Activated naive CD4-positive, alpha-beta T cell (primary cell): ENCODE measurements around the gene FNDC3B.
"Not testable (repeated sequence)": the region's sequence is repeated elsewhere in the genome, so short reads cannot be mapped to it uniquely, and the experiment has no call there.

Source experiments
- DNase-seq, 4 experiments: peaks; one replicate each; lab custom pipeline; 2025; lab: John Stamatoyannopoulos, UW

Gene FNDC3B

DNA sequence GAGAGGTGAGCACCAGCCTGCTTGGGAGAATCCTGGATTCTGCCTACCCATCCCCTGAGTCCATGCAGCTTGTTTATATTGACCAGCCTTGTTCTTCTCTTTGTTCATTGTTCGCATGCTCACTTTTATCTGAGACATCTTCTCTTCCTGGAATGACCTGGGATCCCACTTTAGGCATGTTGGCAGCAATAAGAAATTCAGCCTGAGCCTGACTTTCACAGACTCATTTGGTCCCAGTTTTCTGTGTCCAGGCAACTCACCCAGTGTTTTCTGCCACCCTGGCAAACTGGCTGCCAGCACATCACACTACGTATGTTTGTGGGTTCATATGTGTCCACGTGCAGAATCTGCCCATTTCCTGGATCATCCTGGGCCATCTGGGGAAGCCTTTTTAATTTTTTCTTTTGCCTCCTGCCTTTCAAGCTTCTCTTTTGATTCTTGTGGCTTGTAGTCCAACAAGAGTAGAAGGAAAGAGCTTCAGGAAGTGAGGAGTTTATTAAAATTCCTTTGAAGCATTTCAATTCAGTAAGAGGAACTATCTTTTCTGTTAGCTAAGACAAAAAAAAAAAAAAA lies 199.9 kb downstream of the FNDC3B start:
- DNase-seq: no peak

DNA sequence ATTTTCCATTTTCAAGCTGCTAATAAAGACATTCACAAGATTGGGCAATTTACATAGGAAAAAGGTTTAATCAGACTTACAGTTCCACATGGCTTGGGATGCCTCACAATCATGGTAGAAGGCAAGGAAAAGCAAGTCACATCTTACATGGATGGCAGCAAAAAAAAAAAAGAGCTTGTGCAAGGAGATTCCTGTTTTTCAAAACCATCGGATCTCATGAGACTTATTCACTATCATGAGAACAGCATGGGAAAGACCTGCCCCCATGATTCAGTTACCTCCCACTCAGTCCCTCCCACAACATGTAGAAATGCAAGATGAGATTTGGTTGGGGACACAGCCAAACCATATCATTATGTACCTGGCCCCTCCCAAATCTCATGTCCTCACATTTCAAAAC lies 202.0 kb downstream of the FNDC3B start:
- no peak for DNase-seq

DNA sequence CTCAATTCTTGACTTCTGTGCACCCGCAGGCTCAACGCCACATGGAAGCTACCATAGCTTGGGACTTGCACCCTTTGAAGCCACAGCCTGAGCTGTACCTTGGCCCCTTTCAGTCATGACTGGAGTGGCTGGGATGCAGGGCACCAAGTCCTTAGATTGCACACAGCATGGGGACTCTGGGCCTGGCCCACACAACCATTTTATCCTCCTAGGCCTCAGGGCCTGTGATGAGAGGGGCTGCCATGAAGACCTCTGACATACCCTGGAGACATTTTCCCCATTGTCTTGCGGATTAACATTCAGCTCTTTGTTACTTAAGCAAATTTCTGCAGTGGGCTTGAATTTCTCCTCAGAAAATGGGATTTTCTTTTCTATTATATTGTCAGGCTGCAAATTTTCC lies 203.1 kb downstream of the FNDC3B start:
- not testable (repeated sequence) for DNase-seq

DNA sequence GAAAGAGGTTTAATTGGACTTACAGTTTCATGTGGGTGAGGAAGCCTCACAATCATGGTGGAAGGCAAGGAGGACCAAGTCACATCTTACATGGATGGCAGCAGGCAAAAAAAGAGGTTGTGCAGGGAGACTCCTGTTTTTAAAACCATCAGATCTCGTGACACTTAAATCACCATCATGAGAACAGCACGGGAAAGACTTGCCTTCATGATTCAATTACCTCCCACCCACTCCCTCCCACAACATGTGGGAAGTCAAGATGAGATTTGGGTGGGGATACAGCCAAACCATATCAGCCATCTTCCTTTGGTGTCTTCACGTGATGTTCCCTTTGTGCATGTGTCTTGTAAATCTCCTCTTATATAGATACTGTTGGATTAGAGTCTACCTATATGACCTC lies 204.0 kb downstream of the FNDC3B start:
- not testable (repeated sequence) for DNase-seq

DNA sequence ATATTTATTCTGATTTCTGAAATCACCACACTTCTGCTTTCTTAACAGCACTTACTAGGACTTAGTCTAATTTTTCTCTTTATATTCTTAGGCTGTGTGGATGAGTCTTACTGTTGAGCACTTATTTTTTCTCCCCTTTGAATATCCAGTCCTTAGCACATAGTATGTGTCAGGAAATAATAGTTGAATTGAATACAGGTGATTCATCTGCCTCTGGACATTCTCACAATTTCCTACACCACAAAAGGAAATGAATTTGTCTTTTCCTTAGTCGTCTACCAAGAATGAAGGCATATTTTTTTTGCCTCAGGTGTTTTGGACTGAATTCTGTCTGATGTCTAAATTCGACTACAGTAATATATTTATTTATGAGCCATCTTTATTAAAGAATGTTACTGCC lies 204.6 kb downstream of the FNDC3B start:
- DNase-seq: no peak

DNA sequence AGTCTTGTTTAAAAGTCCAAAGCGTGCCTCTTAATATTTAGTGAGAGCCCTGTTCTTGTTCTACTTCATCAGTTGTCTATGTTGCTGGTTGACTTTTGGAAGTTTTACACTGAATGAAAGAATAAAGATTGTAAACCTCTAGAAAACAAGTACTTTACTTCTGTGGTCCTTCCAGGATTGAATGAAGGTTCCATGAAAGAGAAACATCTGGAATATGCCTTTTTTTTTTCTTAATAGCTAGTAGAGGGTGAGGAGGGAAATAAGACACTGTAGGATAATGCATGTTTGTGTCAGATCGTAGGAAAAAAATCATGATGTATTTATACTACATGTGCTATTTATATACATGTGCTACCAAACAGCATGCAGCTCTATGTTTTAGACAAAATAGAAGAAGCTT lies 205.9 kb downstream of the FNDC3B start:
- no peak for DNase-seq

DNA sequence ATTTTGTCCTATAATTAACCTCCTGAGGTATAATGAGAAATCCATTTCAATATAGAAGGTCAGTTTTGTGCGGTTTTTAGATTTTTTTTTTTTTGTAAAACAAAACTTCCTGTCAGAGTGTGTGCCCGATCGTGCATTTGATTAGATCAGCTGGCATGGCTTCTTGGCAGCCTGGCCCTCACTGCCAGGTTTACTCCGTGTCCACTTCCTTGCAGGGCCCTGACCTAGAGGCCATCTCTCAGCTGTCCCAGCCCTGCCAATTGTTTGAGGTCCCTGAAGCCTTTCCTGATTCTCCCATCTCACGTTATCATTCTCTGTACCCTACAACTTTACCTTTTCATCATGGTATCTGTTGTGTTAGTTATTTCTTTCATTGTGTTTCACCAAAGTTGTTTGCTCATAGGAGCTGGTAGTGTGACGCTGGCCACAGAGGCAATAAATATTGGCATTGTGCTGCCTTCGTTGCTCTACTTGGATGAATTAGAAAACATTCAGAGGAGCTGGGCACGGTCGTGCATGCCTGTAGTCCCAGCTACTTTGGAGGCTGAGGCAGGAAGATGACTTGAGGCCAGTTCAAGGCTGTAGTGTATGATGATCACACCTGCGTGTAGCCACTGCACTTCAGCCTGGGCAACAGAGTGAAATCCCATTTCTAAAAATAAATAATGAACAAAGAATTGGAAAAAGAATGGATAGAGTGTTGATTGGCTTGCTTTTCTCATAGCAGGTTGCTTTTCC lies 206.9 kb downstream of the FNDC3B start:
- DNase-seq: no peak

DNA sequence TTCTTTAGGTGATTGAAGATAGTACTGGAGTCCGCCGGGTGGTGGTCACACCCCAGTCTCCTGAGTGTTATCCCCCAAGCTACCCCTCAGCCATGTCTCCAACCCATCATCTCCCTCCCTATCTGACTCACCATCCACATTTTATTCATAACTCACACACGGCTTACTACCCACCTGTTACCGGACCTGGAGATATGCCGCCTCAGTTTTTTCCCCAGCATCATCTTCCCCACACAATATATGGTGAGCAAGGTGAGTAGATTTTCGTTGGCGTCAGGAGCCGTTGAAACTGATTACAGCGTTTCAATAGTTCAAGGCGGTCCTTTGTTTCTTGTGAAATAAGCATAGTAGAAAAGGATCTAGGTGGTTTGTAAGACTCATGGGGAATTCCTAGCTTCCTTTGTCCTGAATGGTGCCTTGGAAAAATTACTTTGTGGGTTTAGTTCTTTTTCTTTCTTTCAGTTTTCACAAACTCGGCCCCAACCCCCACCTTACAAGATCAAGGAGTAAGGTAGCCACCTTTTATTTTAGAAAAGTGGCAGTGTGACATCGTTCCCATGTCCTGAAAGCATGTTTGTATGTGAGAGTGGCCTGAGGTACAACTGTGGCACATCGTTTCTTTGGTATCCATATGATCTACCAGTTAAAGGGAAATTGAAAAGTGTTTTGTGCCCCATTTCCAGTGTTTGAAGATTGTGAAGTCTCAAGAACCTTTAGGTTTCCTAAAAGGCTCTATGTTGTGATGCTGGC lies 208.3 kb downstream of the FNDC3B start:
- no peak for DNase-seq

DNA sequence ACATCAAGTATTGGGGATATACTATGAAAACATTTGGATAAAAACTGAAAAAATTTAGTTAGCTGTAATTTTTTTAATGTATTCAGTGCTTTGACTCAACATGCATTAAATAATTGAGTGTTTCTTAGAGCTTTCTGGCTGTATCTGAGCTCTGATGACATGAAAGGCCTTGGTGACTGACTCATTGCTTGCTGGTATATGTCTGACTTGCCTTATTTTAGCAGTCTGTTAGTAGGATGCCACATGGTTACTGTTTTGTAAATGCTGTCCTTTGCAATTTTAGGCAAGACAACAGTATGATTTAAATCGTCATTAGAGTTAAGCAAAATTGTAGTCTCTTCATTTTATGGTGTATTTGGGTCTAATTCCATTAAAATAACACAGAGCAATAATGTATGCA lies 209.7 kb downstream of the FNDC3B start:
- no peak for DNase-seq

DNA sequence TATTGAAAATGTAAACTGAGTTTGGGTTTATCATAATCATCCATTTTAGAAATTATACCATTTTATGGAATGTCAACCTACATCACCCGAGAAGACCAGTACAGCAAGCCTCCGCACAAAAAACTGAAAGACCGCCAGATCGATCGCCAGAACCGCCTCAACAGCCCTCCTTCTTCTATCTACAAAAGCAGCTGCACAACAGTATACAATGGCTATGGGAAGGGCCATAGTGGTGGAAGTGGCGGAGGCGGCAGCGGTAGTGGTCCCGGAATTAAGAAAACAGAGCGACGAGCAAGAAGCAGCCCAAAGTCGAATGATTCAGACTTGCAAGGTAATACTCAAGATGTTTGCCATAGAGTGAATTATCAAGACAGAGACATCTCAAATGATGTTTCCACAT lies 211.8 kb downstream of the FNDC3B start:
- DNase-seq: no peak

DNA sequence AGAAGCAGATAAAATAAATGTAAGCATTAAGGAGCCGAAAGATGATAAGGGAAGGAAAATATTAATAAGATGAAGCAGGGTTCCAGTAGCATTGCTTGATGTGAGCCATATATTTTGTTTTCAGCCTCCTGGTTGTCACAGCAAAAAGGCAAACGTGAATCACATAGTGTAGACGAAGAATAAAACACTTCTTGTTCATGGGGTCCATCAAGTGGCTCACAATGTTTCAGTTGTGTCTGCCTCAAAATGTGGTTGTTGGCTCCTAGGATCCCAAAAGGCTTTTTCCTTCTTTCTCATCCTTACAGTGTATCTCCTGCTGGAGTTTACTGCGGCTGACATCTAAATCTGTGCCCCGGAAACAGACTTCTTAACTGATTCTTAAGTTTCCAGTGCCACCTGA lies 213.8 kb downstream of the FNDC3B start:
- no peak for DNase-seq

DNA sequence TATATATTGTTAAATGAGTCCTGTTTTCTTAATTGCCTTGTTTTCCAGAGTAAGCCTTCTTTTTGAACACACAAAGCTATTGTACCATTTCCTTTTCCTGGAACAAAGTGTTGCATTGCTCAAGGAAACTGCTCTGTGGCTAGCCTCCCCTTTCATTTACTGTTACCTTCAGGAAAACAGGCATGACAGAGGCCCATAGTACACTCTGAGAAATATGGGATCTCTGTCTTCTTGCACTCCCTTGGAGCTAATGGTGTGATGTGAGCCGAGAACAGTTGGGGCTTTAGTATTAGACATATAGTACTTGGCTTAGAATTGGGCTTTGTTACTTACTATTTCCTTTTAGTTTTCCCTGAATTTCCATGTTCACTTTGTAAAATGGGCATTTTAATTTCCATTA lies 215.2 kb downstream of the FNDC3B start:
- DNase-seq: no peak

DNA sequence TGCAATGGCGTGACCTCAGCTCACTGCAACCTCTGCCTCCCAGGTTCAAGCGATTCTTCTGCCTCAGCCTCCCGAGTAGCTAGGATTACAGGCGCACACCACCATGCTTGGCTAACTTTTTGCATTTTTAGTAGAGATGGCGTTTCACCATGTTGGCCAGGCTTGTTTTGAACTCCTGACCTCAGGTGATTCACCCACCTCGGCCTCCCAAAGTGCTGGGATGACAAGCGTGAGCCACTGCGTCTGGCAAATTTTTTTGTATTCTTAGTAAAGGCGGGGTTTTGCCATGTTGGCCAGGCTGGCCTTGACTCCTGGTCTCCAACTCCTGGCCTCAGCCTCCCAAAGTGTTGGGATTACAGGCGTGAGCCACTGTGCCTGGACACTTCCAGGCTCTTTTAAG lies 215.9 kb downstream of the FNDC3B start:
- DNase-seq: not testable (repeated sequence)

DNA sequence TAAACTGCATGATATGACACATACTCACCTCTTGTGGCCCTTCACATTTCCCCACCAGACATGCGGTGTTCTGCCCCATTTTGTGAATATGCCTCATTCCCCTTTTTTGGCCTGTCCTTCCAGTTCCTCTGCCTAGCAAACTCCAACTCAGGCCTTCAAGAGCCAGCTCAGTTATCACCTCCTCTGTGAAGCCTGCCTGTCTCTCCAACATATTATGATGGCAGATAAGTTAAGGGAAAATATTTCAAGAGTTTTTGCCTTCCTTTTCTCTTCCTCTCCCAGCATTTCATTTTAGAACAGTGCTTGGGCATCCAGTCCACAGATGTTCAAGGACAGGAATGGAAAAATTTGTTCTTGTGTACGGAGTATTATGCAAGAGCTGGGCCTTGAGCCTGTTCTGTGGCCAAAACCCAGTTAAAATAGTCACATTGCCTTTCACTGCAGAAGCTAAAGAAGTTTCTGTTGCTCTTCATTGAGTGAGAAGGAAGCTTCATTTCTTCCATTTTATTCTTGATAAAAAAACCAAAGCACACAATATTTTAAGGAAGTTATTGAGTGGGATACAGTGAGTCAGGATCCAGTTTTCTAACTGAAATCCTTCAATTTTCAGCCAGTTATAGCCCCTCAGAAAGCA lies 216.8 kb downstream of the FNDC3B start:
- DNase-seq: no peak

DNA sequence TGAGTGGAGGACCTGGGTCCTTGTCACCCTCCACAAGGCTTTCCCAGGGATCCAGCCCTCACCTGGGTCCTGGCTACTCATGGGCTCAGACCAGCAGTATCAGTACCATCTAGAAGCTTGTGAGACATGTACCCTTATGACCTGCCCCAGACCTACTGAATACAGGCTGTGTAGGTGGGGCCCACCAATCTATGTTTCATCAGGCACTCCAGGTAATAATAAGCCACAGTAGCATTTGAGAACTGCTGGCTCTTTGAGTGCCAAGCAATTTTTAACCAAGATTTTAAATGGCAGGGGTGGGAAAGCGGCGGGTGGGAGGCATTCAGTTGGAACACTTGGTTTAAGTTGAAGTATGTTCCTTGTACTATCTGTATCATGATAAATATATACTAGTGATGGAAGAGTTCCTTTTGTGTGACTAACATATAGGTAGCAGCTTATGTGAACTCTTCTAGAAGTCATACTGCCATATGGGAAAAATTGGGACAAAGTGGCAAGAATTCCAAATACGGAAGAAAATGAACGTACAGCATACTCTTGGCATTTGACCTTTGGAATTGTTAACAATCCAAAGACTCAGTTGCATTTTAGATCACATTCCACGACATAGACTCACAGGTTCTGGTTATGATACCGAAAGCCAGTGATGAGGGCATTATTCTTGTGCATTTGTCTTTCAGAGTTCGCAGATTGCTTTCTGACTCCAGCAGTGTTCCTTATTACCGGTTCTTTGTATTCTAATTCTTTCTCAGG lies 218.4 kb downstream of the FNDC3B start:
- DNase-seq: no peak

DNA sequence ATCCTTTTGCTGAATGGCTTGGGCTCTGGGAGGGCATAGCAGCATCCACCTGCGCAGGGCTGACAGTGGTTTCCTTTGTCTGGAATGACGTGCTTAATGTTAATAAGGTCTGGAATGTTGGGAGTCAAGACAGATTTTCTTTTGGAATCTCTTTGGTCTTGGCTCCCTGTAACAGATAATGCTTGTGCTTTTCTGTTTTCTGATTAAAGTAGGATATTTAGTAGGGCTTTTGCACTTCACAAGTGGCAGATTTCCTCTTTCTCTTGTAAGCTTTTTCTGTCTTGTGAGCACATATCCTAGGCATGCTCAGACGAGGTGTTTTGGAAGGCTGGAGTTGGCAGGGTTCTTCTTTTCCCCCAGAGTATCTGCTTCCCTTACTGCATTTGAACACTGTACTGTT lies 219.2 kb downstream of the FNDC3B start:
- DNase-seq: no peak

DNA sequence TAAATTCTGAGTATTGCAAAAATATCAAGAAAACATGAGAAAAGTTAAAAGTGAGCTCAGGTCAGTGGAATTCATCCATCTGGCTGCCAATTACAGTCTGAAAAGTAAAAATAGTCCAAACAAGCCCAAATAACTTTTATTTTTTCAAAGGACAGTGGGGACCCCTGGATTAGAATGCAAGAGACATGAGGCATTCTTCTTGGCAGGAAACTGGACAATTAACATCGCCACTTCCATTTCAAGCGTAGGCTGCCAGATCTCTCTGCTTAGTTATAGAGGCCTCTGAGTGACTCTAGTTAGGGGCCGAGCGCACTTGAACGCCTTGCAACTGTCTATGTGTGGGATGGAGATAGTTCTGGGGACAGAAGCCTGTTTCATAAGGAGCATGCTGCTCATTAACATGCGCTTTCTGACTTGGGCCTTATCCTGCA lies 219.7 kb downstream of the FNDC3B start:
- no peak for DNase-seq

DNA sequence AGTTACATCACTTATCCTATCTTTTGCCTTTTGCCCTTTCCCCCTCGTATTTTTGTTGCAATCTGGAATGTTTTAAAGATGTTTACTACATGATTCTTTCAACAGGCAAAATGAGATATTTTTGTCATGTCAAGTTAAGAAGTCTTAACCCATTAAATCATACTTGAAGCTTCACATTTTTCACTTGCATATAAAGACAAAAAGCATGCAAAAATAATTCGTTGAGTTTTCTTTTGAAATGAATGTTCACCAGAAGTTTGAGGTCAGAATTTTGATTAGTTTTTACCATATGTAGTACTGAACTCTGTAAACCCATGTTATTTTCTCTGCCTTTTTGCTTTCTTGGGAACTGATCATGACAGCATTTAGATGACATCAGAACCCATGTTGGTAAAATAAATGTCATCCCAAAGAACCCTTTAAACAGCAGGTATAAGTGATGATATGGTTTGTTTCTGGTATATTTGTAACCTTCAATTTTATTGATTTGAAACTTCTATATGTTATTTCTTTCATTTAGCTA lies 220.4 kb downstream of the FNDC3B start:
- DNase-seq: no peak

DNA sequence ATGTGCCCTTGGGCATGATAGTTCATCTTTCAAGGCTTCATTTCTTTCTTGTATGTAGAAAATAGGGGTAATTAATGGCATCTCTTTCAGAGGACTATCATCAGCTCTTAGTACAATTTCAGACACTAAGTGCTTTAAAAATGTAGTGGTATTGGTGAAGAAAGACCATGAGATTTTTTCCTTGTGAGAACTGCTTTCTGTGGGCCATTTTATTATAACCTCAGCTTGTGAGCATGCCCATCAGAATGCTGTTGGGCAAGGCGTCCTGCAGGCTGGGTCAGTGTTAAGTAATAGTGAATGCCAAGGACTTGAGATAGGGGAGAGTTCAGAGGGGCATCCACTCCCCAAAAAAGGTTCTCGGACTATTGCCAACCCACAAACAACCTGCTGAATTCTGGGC lies 221.0 kb downstream of the FNDC3B start:
- no peak for DNase-seq

DNA sequence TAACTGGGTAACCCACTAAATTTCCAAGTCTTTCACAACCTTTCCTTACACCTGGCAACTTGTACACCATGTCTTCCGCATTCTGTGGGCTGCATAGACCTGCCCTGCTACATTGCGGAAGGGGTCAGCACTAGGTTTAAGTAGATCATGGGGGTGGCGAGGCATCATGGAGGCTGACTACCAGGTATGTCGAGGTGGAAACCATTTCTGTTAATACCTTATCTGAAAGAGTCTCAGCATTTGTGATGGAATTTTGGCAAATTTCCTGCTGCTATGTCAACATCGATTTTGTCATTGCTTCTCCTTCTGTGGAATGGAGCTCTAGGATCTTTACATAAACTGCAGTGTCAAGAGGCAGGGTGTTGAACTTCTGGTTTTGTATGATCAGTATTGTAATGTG lies 221.7 kb downstream of the FNDC3B start:
- DNase-seq: no peak

DNA sequence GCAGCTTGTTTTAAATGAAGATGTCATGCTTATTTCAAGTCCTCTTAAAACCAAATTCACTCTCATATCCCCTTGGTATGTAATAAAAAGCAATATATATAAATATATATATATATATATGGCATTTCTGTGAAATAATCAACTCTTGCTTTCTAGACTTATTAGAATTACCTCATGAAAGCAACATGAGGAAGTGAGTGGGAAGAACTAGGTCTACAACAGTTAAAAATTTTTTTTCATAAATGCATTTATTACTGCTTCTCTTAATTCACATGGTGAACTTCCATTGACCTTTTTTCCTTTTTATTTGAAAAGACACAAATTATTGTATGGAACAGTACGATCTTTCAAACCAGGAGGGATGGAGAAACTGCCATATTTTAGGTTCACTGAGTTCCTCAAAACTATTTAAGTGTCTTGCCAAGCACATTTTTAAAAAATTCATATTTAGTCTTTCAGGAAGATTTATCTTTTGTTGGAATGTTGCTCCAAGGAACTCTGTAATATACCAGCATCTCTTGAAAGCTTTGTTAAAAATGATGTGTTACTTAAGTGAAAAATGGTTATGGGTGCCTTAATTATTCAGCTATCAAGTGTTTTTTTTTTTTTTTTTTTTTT lies 223.7 kb downstream of the FNDC3B start:
- no peak for DNase-seq
